GM15510 (cell line): ENCODE results near the gene SLC35E3.

Source experiments
- POLR2A ChIP-seq: IDR thresholded peaks from 3 replicates; pipeline ENCODE4 v1.6.1; 2011; ENCODE audit warnings: borderline replicate concordance; ENCODE audit not compliant: insufficient read length; ENCODE audit errors: extremely low read depth

SLC35E3 gene

DNA sequence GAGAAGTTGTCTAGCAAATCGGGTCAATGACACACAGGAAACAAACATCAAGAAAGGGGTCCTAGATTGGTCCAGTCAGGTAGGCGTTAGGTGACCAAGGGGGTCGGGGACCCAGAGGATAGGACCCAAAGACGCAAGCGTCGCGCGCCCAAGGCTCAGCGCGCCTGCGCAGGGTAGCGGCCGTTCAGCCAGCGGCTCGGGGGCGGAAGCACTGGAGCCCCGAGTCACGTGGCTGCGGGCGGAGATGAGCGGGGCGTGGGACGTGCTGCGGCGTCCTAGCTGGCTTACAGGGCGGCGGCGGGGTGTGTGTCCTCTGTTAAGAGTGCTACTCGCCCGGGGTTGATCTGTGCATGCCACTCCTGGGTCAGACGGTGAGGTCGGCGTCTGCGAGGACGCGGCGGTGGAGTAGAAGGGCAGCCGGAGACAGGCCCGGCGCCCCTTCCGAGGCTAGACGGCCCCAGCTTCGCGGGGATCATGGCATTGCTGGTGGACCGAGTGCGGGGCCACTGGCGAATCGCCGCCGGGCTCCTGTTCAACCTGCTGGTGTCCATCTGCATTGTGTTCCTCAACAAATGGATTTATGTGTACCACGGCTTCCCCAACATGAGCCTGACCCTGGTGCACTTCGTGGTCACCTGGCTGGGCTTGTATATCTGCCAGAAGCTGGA, at the start of gene SLC35E3:
Gene SLC35E3, plus strand, starts transcription at position 273 of the 668 bp plus-strand sequence. Its CDS starts 202 bp downstream, at position 475.
- TF ChIP-seq POLR2A, result peak; percentile 91

DNA sequence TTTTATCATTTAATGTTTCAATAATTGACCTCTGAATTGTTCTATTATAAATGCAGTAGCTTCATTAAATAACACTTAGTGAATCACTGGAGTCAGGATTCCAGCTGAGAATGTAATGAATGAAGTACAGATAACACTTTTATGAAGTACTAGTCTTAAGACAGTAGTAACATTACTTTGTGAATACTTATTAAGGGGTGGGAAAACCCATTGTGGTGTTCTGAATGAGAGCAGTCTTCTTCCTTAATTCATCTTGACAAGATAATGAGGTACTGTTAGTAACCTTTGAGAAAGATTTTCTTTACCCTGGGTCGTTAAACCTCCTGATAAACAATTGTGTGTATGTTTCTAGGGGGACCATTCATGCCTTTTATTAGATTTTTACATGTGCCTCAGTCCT, 46.5 kb upstream of the SLC35E3 start:
- TF ChIP-seq POLR2A, result no peak

DNA sequence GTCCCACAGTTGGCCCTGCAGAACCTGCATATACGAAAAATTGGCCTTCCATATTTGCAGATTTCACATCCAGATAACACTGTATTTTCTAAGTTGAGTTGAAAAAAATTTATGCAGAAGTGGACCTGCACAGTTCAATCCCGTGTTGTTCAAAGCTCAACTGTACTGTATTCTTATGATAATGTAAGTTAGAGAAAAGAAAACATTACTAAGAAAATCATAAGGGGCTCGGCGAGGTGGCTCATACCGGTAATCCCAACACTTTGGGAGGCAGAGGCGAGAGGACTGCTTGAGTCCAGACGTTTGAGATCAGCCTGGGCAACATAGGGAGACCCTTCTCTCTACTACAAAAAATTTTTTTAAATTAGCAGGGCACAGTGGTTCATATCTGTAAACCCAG, 18.2 kb upstream of the SLC35E3 start:
- no peak for TF ChIP-seq POLR2A

DNA sequence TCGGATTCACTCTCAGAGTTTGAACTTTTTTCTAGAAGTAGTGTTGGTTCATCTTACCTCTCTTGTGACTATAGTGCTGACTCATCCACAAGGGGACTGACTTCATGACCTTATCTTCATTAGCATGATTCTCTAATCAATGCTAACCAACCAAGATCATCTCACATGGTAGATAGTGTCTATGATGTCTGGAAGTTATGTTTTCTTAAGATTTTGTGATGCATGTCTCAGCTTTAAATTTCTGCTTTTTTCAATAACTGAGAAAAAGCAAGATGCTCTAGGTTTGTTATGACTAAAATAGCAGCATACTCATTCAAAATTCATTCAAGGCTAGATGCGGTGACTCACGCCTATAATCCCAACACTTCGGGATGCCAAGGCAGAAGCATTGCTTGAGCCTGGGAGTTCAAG, 12.3 kb upstream of the SLC35E3 start:
- TF ChIP-seq POLR2A, result no peak

DNA sequence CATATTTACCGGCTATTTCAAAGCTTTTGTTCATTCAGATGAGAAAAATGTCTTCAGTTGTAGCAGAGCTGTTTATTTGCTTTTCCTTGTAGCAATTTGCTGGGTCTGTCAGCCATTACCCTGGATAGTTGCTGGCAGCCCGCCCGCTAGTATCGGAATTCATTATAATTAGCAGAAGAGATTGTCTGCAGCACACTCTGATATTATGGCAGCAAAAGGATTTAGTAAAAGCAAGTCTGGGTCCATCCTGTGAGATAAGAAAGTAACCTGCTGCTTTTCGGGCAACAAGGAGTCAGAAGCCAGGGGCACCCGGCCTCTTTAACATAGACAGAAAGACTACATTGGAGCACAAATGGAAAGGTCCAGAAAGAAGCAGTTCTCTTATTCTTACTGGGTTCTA, 6.1 kb upstream of the SLC35E3 start:
- TF ChIP-seq POLR2A, result no peak

DNA sequence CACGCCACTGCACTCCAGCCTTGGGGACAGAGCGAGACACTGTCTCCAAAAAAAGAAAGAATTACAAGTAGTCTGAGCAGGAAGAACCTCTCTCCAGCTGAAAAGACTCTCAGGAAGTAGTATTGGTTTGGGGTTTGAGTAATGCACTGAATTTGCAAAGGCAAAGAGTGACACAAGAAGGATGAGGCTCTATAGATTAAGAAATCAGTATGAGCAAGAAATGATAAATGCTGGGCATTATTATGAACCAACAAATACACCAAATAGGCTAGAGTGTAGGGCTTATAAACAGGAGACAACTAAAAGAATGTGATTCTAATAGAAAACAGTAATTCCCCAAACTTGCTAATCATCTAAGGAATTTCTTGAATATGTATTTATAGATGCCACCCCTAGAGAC, 2.6 kb upstream of the SLC35E3 start:
- no peak for TF ChIP-seq POLR2A

DNA sequence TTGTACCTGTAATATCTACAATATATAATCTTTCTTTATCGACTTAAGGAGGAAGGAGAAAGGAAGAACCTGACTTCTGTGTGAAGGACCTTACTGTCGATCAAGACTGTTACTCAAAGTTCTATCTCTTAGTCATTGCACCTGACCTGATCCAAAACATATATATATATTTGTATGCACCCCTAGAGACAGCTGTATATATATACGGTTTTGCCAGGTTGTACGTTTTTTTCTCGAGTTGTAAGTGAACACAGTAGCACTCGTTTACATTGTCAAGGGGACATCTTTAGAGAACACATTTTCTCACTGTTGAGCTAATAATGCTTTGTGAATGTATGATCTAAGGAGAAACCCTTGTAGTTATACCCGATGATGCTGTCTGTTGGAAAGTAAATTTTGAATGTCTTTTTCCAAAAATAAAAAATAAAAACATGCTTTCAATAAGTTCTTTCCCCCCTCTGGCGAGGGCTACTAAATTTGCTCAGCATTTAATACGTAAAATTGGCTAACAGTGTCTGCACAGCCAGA, 536 bp upstream of the SLC35E3 start:
- no peak for TF ChIP-seq POLR2A

DNA sequence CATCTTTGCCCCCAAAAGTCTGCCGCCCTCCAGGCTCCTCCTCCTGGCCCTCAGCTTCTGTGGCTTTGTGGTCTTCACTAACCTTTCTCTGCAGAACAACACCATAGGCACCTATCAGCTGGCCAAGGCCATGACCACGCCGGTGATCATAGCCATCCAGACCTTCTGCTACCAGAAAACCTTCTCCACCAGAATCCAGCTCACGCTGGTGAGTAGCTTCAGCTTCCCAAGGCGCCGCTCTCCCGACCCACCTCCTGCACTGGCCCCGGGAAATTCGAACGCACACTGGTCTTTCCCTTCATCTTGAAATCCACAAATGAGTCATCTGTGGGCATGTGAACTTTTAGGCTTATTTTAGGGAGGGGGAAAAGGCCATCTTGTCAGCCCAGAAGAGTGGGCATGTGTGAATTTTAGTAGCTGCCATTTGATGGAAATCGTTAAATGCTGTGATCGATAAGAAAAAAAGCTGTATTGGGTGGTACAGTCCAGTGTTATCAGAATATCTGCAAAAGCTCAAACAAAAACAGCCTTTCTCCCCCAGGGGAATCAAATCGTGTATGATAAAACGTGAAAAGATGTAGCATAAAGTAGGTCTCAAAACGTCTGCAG, 700 bp downstream of the SLC35E3 start:
- TF ChIP-seq POLR2A, result no peak

DNA sequence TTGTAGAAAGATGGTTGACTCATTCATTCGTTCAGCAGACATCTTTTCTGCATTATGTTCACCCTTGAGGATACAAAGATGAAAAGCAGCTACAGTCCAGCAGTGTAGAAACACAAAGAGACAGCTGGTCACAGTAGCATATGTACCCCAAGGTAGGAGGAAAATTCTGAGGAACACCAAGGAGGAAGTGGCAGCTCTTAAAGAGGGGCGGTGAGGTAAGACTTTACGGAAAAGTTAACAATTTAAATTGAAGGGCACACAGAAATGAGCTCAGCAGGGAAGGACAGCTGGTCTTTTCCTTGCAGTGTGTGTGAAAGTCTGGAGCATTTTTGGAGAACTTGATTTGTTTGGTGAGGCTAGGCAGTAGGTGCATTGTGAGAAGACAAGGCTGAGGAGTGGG, 3.5 kb downstream of the SLC35E3 start:
- no peak for TF ChIP-seq POLR2A

DNA sequence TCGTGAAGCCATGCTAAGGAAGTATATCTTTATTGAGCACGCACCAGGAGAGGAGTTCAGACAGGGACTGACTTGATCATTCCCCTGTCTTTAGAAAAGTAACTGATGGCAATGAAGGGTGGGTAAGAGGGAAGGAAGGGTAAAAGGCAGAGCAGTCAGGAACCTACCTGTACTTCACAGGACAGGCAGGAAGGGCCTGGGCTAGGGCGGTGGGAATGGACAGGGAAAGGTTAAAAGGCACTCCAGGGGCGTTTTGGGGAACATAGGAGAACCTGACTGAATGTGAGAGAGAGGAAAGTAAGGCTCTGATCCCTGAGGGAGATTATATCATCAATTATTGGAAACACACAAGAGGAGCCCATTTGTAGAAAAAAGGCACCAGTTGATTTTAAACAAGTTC, 3.9 kb downstream of the SLC35E3 start:
- TF ChIP-seq POLR2A, result no peak

DNA sequence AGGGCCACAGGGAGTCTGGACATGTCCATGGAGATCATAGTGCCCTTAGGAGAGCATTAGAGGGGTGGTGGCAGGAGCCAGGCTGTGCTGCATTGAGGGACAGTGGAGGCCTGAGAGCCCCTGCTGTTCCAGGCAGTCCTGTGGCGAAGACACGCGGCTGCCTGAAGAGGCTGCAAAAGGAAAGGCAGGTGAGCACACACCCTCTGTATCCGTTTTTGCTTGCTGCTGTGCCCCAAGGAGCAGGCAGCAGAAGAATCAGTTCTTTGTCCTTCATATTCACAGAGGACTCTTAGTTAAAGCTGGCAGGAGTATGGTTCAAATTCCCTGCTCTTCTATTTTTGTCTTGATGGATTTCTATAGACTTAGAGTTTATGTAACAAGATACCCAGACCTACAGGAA, 4.5 kb downstream of the SLC35E3 start:
- TF ChIP-seq POLR2A, result no peak

DNA sequence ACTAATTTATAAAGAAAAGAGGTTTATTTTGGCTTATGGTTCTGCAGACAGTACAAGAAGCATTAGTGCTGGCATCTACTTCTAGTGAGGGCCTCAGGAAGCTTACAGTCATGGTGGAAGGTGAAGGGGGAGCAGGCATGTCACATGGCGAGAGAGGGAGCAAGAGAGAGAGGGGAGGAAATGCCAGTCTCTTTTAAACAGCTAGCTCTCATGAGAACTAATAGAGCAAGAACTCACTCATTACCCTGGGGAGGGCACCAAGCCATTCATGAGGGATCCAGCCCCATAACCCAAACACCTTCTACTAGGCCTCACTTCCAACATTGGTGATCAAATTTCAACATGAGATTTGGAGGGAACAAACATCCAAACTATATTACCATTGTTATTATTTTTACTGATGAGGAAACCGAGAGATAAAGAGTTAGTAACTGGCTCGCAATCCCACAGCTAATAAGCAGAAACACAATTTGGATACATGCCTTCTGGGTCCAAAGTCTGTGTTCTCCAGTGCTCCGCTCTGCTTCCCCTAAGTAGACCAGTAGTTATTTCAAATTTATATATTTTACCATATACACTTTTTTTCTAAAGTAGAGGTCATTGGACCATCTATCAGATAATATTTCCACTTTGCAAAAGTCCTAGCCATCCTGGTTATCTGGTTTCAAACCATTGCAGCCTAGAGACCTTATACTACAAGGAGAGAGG, 9.7 kb downstream of the SLC35E3 start:
- no peak for TF ChIP-seq POLR2A

DNA sequence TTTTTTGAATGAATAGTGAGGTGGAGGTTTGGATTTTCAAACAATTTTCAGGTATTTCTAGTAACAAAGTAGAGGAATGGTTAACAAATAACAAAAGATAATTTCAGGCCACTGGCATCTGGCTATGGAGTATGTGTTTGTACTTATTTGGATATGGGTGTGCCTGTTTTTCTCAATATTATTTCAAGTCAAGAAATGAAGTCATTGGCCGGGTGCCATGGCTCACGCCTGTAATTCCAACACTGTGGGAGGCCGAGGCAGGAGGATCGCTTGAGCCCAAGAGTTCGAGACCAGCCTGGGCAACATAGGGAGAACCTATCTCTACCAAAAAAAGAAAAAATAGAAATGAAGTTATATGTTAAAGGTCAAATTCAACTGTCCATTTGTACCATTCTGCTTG, 13.9 kb downstream of the SLC35E3 start:
- TF ChIP-seq POLR2A, result no peak

DNA sequence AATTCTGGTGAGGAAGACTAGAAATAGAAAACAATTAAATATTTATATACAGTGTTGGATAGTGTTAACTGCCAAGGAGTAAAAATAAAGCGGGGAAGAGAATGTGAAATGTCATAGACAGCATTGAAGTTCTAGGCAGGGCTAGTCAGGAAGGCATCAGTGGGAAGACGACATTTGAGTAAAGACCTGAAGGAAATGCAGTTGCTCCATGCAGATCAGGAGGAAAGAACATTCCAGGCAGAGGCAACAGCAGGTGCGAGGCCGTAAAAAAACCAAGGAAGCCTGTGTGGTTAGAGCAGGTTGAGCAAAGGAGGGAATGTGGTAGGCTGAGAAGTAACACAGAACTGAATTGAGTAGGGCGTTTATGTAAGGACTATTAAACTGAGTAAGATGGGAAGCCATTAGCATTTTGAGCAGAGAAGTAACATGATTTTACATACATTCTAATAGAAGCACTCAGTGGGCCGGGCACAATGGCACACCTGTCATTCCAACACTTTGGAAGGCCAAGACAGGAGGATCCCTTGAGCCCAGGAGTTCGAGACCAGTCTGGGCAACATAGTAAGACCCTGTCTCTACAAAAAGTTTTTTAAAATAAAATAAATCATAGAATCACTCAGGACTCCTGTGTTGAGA, 14.9 kb downstream of the SLC35E3 start:
- TF ChIP-seq POLR2A, result no peak

DNA sequence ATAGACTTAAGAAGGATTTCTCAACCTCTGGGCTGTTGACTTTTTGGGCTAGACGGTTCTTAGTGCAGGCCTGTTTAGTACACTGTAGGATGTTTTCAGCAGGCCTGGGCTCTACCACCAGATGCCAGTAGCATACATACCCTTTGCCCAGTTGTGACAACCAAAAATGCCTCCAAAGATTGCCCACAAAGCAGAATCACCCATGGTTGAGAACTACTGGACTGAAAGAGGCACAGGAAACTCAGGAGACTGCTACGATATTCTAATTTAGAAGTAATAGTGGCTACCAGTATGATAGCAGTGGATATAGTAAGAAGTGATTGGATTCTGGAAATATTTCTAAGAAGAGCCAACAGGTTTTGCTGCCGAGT, 15.5 kb downstream of the SLC35E3 start:
- TF ChIP-seq POLR2A, result no peak
